Effector memory CD8-positive, alpha-beta T cell (primary cell): Measurements from ENCODE around the gene SLC9A9.

Experiments
- ATAC-seq: fragments of 150-1000 bp; cut with Tn5 transposase; replicated peaks from 2 replicates; pipeline ENCODE4 v1.10.0; 2021; ENCODE audit warnings: mild to moderate bottlenecking, moderate library complexity
- DNase-seq, 3 experiments: peaks; one replicate each; pipeline ENCODE4 v3.0.0; 2021
- H3K27ac Mint-ChIP-seq, 2 donors: one replicate each; pipeline ENCODE4 v1.8.0; 2022; ENCODE audit warnings: mild to moderate bottlenecking in 2 of 2, mixed read lengths in 2 of 2, moderate library complexity in 2 of 2
- H3K27me3 Mint-ChIP-seq, 2 donors: one replicate each; pipeline ENCODE4 v1.8.0; 2022; ENCODE audit warnings: mixed read lengths in 2 of 2
- H3K36me3 Mint-ChIP-seq: one replicate; pipeline ENCODE4 v1.8.0; 2022; ENCODE audit warnings: mild to moderate bottlenecking, moderate library complexity, mixed read lengths; ENCODE audit not compliant: insufficient read depth
- H3K4me1 Mint-ChIP-seq, 2 donors: one replicate each; pipeline ENCODE4 v1.8.0; 2022; ENCODE audit warnings: low read depth in 2 of 2, mixed read lengths in 2 of 2
- H3K4me3 Mint-ChIP-seq, 2 donors: one replicate each; pipeline ENCODE4 v1.8.0; 2022; ENCODE audit warnings: mild to moderate bottlenecking in 2 of 2, mixed read lengths in 2 of 2, moderate library complexity in 2 of 2
- H3K9me3 Mint-ChIP-seq, 2 donors: one replicate each; pipeline ENCODE4 v1.8.0; 2022; ENCODE audit warnings: mixed read lengths in 2 of 2

Gene SLC9A9

GRCh38 chr3:143419611-143420010, 428.7 kb downstream of the SLC9A9 start:
- ATAC-seq: no peak
- no peak overlapping the region for H3K4me3 Mint-ChIP-seq
- H3K9me3 Mint-ChIP-seq: no peaks in the 10 kb centered on the region

DNA sequence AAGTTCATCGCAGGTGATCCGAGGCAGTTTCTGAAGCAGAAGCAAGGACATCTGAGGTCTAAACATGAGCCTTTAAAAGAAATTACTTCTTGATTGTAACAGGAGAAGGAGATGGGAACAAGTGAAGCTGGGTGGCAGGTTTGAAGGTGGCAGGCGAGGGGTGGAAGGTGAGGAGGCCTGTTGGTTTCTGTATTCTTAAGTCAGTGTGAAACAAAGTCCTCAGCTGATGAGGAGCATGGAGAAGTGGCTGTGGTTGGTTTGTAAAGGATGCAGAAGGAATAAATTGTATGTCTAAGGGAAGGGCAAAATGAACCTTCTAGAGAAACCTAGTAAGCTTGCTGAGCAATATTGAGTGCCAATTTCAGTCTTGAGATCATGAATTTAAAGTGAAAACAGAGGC, 429.9 kb downstream of the SLC9A9 start:
- no peak overlapping the region for H3K4me3 Mint-ChIP-seq
- no peaks in the 10 kb centered on the region for H3K9me3 Mint-ChIP-seq
- peaks cover 0 to 4% of the 10 kb centered on the region in 2 donors for H3K4me1 Mint-ChIP-seq
- H3K36me3 Mint-ChIP-seq: no peaks in the 10 kb centered on the region
- DNase-seq (no peak), ATAC-seq (no peak)
- no peaks in the 10 kb centered on the region for H3K27me3 Mint-ChIP-seq
- no peak overlapping the region for H3K27ac Mint-ChIP-seq

More at GRCh38 chr3:143419611-143420010, 428.7 kb downstream of the SLC9A9 start:
- Mint-ChIP-seq H3K4me1 (peaks cover 0 to 8% of the 10 kb centered on the region in 2 donors), H3K27ac (no peak overlapping the region), H3K27me3 (no peaks in the 10 kb centered on the region), H3K36me3 (no peaks in the 10 kb centered on the region)
- no peak for DNase-seq

GRCh38 chr3:143416229-143416628, 432.0 kb downstream of the SLC9A9 start:
- H3K36me3 Mint-ChIP-seq: no peaks in the 10 kb centered on the region
- peaks cover 0 to 4% of the 10 kb centered on the region in 2 donors for H3K4me1 Mint-ChIP-seq
- H3K9me3 Mint-ChIP-seq: no peaks in the 10 kb centered on the region
- no peak overlapping the region for H3K4me3 Mint-ChIP-seq
- ATAC-seq (no peak), DNase-seq (no peak)
- H3K27me3 Mint-ChIP-seq: no peaks in the 10 kb centered on the region
- H3K27ac Mint-ChIP-seq: no peak overlapping the region

GRCh38 chr3:143414571-143415253, 433.6 kb downstream of the SLC9A9 start:
- Mint-ChIP-seq H3K9me3 (no peaks in the 10 kb centered on the region), H3K27ac (no peak overlapping the region), H3K4me1 (peaks cover 0 to 4% of the 10 kb centered on the region in 2 donors), H3K36me3 (no peaks in the 10 kb centered on the region), H3K4me3 (no peak overlapping the region), H3K27me3 (no peaks in the 10 kb centered on the region)
- DNase-seq (no peak), ATAC-seq (no peak)

- Mint-ChIP-seq H3K27ac (no peak overlapping the region), H3K4me3 (no peak overlapping the region), H3K9me3 (no peaks in the 10 kb centered on the region), H3K36me3 (no peaks in the 10 kb centered on the region), H3K27me3 (no peaks in the 10 kb centered on the region), H3K4me1 (peaks cover 0 to 4% of the 10 kb centered on the region in 2 donors)
- ATAC-seq: no peak
- no peak for DNase-seq
Measured at GRCh38 chr3:143413372-143413771, 434.9 kb downstream of the SLC9A9 start.

GRCh38 chr3:143412084-143412483, 436.2 kb downstream of the SLC9A9 start:
- Mint-ChIP-seq H3K4me1 (peaks cover 0 to 4% of the 10 kb centered on the region in 2 donors), H3K27me3 (no peaks in the 10 kb centered on the region), H3K9me3 (no peaks in the 10 kb centered on the region), H3K27ac (no peak overlapping the region), H3K4me3 (no peak overlapping the region), H3K36me3 (no peaks in the 10 kb centered on the region)
- ATAC-seq (no peak), DNase-seq (no peak)

DNA sequence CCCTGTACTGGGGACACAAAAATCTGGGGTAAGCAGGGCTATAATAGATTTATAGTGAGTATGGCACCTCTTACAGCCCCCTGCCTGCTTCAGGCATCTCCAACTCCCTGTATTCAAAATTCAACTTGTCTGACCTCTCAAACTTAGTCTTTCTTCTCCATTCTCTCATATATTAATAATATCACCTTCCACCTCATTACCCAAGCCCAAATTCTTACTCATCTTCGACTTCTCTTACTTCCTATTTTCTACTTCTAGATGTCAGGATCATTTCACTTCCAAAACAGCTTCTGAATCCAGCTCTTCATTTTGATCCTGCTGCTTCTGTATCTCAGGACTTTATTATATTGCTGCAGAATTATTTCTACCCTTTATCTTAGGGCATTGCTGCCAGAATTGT, 438.0 kb downstream of the SLC9A9 start:
- H3K9me3 Mint-ChIP-seq: no peaks in the 10 kb centered on the region
- DNase-seq: no peak
- no peak for ATAC-seq
- H3K4me1 Mint-ChIP-seq: no peaks in the 10 kb centered on the region
- H3K36me3 Mint-ChIP-seq: no peaks in the 10 kb centered on the region
- no peaks in the 10 kb centered on the region for H3K27me3 Mint-ChIP-seq
- H3K4me3 Mint-ChIP-seq: no peak overlapping the region
- H3K27ac Mint-ChIP-seq: no peak overlapping the region

GRCh38 chr3:143408771-143409170, 439.5 kb downstream of the SLC9A9 start:
- Mint-ChIP-seq H3K27ac (no peak overlapping the region), H3K9me3 (no peaks in the 10 kb centered on the region), H3K36me3 (no peaks in the 10 kb centered on the region), H3K27me3 (no peaks in the 10 kb centered on the region), H3K4me1 (no peaks in the 10 kb centered on the region), H3K4me3 (no peak overlapping the region)
- DNase-seq: no peak
- no peak for ATAC-seq

- Mint-ChIP-seq H3K27me3 (no peaks in the 10 kb centered on the region), H3K36me3 (no peaks in the 10 kb centered on the region), H3K27ac (no peak overlapping the region), H3K4me3 (no peak overlapping the region), H3K9me3 (no peaks in the 10 kb centered on the region), H3K4me1 (no peaks in the 10 kb centered on the region)
- ATAC-seq: no peak
- DNase-seq: no peak
Measured at GRCh38 chr3:143402602-143403001, 445.7 kb downstream of the SLC9A9 start.

GRCh38 chr3:143396790-143397189, 451.5 kb downstream of the SLC9A9 start:
- ATAC-seq (no peak), DNase-seq (no peak)
- Mint-ChIP-seq H3K27me3 (no peaks in the 10 kb centered on the region), H3K4me1 (peaks cover 0 to 5% of the 10 kb centered on the region in 2 donors), H3K27ac (no peak overlapping the region), H3K36me3 (no peaks in the 10 kb centered on the region), H3K4me3 (no peak overlapping the region), H3K9me3 (no peaks in the 10 kb centered on the region)

DNA sequence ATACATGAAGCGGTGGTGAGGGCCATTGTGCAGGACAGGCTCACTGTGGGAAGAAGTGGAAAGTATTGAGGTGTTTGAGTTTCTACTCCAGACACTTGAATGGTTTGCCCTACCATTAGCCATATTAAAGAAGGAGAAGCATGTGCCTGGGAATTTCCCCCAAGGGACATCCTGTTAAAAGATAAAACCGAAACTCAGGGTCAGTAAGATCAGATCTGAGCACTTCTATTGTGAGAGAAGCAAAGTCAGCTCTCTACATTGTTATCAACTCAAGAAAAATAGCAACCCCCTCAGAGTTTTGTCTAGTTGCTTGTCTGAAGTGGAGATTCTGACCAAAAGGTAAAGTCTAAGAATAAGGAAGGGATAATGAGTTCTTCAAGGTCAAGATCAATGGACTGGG, 458.9 kb downstream of the SLC9A9 start:
- Mint-ChIP-seq H3K27me3 (no peaks in the 10 kb centered on the region), H3K4me3 (no peak overlapping the region), H3K27ac (no peak overlapping the region), H3K4me1 (peaks cover 0 to 5% of the 10 kb centered on the region in 2 donors), H3K9me3 (peaks cover 0 to 2% of the 10 kb centered on the region in 2 donors), H3K36me3 (no peaks in the 10 kb centered on the region)
- ATAC-seq: no peak
- no peak for DNase-seq

DNA sequence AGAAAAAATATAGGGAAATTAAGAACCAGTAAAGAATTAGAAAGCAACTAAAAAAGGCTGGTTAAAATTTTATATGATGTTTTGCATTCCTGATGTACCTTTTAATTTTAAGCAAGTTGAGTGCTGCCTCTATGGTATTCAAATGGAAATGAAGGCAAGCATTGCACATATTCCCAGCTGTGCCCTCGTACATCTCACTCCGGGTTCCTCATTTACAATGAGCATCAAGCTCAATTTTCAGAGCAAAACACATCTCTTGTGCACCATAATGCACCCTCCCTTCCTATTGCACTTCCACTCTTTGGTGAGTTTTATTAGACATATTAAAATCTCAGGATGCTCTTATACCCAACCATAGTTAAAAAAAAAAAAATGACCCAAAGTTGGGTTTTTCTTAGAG, 460.8 kb downstream of the SLC9A9 start:
- ATAC-seq: no peak
- DNase-seq: no peak
- H3K27ac Mint-ChIP-seq: no peak overlapping the region
- no peaks in the 10 kb centered on the region for H3K36me3 Mint-ChIP-seq
- H3K4me3 Mint-ChIP-seq: no peak overlapping the region
- no peaks in the 10 kb centered on the region for H3K4me1 Mint-ChIP-seq
- H3K9me3 Mint-ChIP-seq: peaks cover 0 to 2% of the 10 kb centered on the region in 2 donors
- no peaks in the 10 kb centered on the region for H3K27me3 Mint-ChIP-seq

GRCh38 chr3:143384076-143384475, 464.2 kb downstream of the SLC9A9 start:
- no peaks in the 10 kb centered on the region for H3K9me3 Mint-ChIP-seq
- H3K4me1 Mint-ChIP-seq: no peaks in the 10 kb centered on the region
- no peak overlapping the region for H3K4me3 Mint-ChIP-seq
- H3K27me3 Mint-ChIP-seq: no peaks in the 10 kb centered on the region
- no peak overlapping the region for H3K27ac Mint-ChIP-seq
- H3K36me3 Mint-ChIP-seq: no peaks in the 10 kb centered on the region
- no peak for ATAC-seq
- DNase-seq: no peak

- H3K36me3 Mint-ChIP-seq: no peaks in the 10 kb centered on the region
- no peaks in the 10 kb centered on the region for H3K9me3 Mint-ChIP-seq
- no peak overlapping the region for H3K27ac Mint-ChIP-seq
- no peaks in the 10 kb centered on the region for H3K27me3 Mint-ChIP-seq
- H3K4me1 Mint-ChIP-seq: no peaks in the 10 kb centered on the region
- H3K4me3 Mint-ChIP-seq: no peak overlapping the region
- DNase-seq (no peak), ATAC-seq (no peak)
Measured at GRCh38 chr3:143383421-143383820, 464.8 kb downstream of the SLC9A9 start.
